ENCODE measurements around the gene EFNA1.

Gene EFNA1

GRCh38 chr1:155086128-155086741 lies 41.4 kb upstream of the EFNA1 start:
- TF ChIP-seq CTCF (IDR thresholded peaks at IDR 0.05; ENCODE audit: insufficient read depth, missing control alignments), result peak; percentile 91
- DNase-seq (ENCODE audit: insufficient read length, low spot score) (peak; percentile 75), FAIRE-seq (no peak)

GRCh38 chr1:155086856-155087535 lies 40.7 kb upstream of the EFNA1 start:
- DNase-seq (ENCODE audit: insufficient read length, low spot score) (no peak), FAIRE-seq (no peak)
- no peak for TF ChIP-seq CTCF (IDR thresholded peaks at IDR 0.05; ENCODE audit: insufficient read depth, missing control alignments)

GRCh38 chr1:155091071-155092051 lies 36.3 kb upstream of the EFNA1 start:
- FAIRE-seq (no peak), DNase-seq (ENCODE audit: insufficient read length, low spot score) (no peak)
- peak; percentile 99 for TF ChIP-seq CTCF (IDR thresholded peaks at IDR 0.05; ENCODE audit: insufficient read depth, missing control alignments)

- no peak for FAIRE-seq
- no peak for DNase-seq (ENCODE audit: insufficient read length, low spot score)
- no peak for TF ChIP-seq CTCF (IDR thresholded peaks at IDR 0.05; ENCODE audit: insufficient read depth, missing control alignments)
Measured at GRCh38 chr1:155092131-155092530, 35.5 kb upstream of the EFNA1 start.

GRCh38 chr1:155092641-155093040 lies 35.0 kb upstream of the EFNA1 start:
- no peak for TF ChIP-seq CTCF (IDR thresholded peaks at IDR 0.05; ENCODE audit: insufficient read depth, missing control alignments)
- FAIRE-seq, result no peak
- DNase-seq (ENCODE audit: insufficient read length, low spot score), result no peak

- peak; percentile 69 for TF ChIP-seq CTCF (IDR thresholded peaks at IDR 0.05; ENCODE audit: insufficient read depth, missing control alignments)
- no peak for DNase-seq (ENCODE audit: insufficient read length, low spot score)
- no peak for FAIRE-seq
Measured at GRCh38 chr1:155093911-155094621, 33.6 kb upstream of the EFNA1 start.

Data from D721Med (cell line).